Inferior parietal cortex (tissue), 1 donor: ENCODE measurements around the gene HOXA11.

Experiments
- DNase-seq: peaks from one replicate; pipeline ENCODE4 v3.0.0-alpha.2; 2016; ENCODE audit errors: extremely low spot score

Gene HOXA11

GRCh38 chr7:27185013-27185853, at the start of gene HOXA11:
TSS of gene HOXA11 (minus strand) at chr7:27185232. CDS start at chr7:27185144, 88 bp downstream.
- DNase-seq: no peak

GRCh38 chr7:27229448-27229847, 44.4 kb upstream of the HOXA11 start:
- DNase-seq: no peak

DNA sequence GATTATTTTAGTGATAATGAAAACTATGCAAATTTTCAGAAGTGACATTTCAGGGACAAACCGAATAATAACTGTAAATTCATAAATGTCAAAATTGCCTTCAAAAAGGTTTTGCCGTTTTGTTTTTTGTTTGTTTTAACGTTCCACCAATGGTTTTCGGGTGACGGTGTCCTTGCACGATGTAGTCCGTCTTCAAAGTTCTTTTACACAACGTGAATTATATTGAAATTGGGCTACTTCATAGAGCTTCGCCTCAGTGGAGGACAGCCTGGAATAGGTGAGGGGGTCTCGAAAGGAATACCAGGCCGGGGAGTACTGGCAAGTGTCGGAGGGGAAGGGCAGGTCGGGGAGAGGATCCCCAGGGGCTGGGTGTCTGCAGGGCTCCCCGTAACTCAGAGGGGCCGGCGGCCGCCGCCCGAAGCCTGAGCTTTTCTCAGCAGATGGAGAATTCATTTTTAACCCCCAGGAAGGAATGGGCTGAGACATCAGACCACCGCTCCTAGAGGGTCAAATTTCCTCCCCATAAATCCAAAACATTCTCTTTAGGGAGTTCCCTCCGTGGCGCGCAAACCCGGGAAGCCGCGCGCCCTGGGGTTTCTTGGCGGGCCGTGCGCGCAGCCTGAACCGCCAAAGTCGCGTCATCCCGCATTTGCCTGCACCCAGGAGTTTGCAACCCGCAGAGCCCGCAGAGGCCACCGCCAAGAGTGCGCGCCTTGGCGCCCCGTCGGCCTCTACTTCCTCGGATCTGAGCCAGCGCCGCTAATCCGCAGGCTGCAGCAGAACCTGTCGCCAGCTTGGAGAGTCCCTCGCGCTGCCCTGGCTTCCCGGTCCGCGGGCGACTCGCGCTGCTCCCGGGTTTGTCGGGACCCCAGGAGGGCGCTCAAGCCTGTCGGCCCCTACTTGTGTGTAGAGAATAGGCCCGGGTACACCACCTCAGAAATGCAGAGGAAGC, 40.2 kb upstream of the HOXA11 start:
- DNase-seq: no peak

GRCh38 chr7:27223941-27224575, 39.0 kb upstream of the HOXA11 start:
- no peak for DNase-seq

DNA sequence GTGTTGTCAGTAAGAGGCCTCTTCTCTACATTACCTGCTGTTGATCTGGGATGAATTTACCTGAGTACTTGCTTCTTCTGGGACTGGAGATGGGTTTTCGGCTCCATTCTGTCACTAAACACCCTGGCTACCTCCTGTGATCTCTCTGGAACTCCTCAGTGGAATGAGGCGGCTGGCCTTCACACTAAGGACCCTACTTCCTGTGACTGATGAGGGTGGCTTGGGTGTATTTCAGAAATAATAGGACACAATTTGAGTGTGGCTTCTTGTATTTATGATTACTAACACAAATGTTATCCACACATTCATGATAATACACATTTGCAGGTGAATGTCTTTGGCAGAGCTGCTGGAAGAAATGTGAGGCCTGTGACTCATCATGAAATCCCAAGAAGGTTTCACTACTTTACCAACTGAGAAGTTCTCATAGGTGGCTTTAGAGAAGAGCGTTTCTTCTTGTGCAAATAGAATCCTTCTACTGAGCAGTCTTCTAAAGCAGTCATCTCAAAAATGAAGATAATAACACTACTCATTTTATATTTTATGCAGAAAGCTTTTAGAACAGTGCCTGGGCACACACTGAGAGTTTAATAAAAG, 36.3 kb upstream of the HOXA11 start:
- no peak for DNase-seq

GRCh38 chr7:27220440-27220955, 35.5 kb upstream of the HOXA11 start:
- no peak for DNase-seq

GRCh38 chr7:27219821-27220220, 34.8 kb upstream of the HOXA11 start:
- DNase-seq: no peak

- DNase-seq: no peak
Measured at GRCh38 chr7:27217951-27218350, 32.9 kb upstream of the HOXA11 start.

- DNase-seq: no peak
Measured at GRCh38 chr7:27215356-27215755, 30.3 kb upstream of the HOXA11 start.

DNA sequence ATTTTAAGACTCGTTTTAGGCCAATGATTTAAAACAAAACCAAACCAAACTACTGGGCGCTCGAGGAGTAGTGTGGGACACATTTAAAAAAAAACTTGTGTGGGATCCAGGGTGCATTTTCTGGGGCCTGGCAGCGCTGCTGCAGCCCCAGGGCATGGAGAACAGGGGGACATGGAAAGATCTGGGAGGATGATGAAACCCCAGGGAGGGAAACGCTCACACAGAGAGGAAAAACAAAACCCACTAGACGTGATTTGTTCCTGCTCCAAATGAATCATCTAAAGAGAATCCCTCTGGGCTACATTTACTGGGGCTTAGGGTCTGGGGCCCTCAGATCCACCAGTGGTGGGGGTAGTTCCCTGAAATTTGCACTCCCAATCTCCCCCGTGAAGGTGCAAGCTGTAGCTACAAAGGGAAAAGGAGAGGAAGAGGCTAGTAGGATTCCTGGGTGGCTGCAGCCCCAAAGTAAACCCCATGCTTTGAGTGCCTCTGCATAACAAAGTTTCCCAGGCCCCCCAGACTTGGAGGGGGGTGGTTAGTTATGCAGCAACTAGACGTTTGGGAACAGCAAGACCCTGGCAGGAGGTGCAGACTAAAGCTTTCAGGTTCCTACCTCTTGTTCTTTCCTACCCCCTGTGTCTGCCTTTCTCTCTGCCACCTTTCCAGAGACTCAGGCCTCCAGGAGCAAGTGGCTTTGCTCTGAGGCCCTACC, 29.4 kb upstream of the HOXA11 start:
- no peak for DNase-seq

DNA sequence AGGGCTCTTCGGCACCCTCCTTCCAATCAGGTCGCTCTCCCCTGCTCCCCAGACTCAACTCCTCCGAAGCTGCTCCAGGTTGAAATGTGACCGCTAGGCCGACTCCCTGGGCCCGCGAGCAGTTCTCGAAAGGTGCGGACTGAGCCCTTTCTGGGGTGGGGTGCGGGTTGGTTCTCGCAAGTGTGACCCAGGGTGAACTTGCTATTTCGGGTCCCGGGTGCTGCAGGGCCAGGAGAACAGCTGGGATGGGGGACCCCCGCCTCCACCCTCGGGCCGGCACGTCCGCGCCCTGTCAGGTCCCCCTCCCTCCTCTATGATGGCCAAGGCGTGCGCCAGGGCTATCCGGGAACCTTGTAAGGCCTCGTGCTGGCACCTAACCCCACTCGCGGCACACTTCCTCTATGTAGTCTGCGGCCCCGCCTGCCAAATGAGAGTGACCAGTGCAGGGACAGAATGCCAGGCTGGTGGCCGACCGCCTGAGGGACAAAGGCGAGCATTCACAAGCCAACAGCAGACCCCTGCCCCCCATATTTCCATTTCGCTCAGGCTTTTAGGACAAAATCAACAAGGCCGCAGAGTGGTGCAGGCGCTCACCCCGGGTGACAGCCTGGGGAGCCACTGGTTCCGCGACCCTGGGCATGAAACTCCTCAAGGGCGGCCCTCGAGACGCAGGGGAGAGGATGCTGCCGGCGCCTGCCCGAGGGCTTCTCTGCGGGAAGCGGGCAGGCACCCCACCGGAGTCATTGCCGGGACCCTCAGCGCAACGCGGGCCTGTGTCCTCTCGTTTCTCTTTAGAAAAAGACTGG, 28.6 kb upstream of the HOXA11 start:
- DNase-seq: no peak

GRCh38 chr7:27212497-27213432, 27.7 kb upstream of the HOXA11 start:
- no peak for DNase-seq

- DNase-seq: no peak
Measured at GRCh38 chr7:27211764-27212204, 26.8 kb upstream of the HOXA11 start.

DNA sequence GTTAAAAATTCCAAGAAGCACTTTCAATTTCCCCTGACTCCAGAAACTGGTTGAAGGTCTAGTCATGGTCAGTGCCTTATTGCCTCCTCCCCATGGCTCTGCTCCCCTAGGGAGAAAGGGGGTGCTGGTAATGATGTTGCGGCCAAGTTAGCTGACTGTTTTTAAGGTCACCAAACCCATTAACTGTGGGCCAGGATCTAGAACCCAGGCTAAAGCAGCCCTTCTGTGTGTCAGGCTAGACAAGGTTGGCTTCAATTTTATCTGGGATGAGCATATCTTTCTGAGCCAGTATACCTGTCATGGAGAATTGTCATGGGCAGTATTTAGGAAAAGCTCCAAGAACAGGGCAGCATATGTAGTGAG, 26.0 kb upstream of the HOXA11 start:
- no peak for DNase-seq

GRCh38 chr7:27210441-27211083, 25.5 kb upstream of the HOXA11 start:
- no peak for DNase-seq

GRCh38 chr7:27209933-27210440, 25.0 kb upstream of the HOXA11 start:
- DNase-seq: no peak

- DNase-seq: no peak
Measured at GRCh38 chr7:27208998-27209397, 24.0 kb upstream of the HOXA11 start.

DNA sequence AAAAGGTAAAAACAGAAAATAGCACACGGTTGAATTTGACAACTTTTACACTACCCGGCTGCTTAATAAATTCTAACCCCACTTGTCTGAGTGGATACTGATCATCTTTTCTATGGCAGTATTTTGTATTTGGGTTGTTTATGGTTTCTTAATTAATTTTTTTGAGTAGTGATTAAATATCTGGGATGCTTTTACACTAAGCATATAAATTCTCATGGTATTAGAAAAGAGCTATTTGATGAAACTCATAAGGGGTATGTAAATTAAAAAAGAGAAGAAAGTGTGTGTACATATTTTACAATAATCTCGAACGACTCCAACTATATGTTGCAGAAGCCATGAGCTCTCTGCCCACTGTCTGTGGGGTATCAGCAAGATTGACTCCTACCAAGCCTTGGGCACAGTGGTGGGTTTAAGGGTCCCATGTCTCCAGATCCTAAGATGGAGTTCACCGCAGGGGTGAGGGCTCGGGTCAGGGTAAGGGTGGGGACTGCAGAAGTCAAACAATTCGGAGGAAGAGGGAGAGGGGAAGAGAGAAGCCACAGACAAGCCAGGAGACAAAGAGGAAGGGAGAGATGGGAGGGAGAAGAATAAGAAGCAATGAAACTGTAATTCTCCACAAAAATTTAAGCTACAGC, 22.4 kb upstream of the HOXA11 start:
- no peak for DNase-seq
